Mucosa of rectum (tissue), 2 donors: ENCODE results near the gene OR52J3.

ENCODE experiments used
- H3K27ac ChIP-seq, 2 donors: one replicate each; pipeline ENCODE4 v1.7.0; 2013; ENCODE audit warnings: inconsistent platforms in 2 of 2, low read depth in 2 of 2, low read length in 2 of 2
- H3K27me3 ChIP-seq, 2 donors: one replicate each; pipeline ENCODE4 v1.7.0; 2013; ENCODE audit warnings: low read length in 2 of 2; ENCODE audit not compliant: control insufficient read depth in 2 of 2, insufficient read depth in 2 of 2
- H3K36me3 ChIP-seq, 2 donors: one replicate each; pipeline ENCODE4 v1.7.0; 2013; ENCODE audit warnings: low read length in 2 of 2; ENCODE audit not compliant: control insufficient read depth in 2 of 2, insufficient read depth in 2 of 2
- H3K4me1 ChIP-seq, 2 donors: one replicate each; pipeline ENCODE4 v1.7.0; 2013; ENCODE audit warnings: low read length in 2 of 2, mild to moderate bottlenecking in 1 of 2; ENCODE audit not compliant: control insufficient read depth in 2 of 2, insufficient read depth in 2 of 2
- H3K4me3 ChIP-seq, 2 donors: one replicate each; pipeline ENCODE4 v1.7.0; 2013; ENCODE audit warnings: low read length in 2 of 2
- H3K9ac ChIP-seq, 2 donors: one replicate each; pipeline ENCODE4 v1.7.0; 2013; ENCODE audit warnings: low read length in 2 of 2, low read depth in 1 of 2, mild to moderate bottlenecking in 1 of 2
- H3K9me3 ChIP-seq, 2 donors: one replicate each; pipeline ENCODE4 v1.7.0; 2013; ENCODE audit warnings: low read length in 2 of 2; ENCODE audit not compliant: control insufficient read depth in 2 of 2
- donor health status: healthy.
- donor health status: Normal muscosa, but diverticular disease.

OR52J3 gene

GRCh38 chr11:5046226-5046625, at the start of gene OR52J3:
TSS of gene OR52J3 (plus strand) at chr11:5046526. CDS start at chr11:5046526, 0 bp downstream.
- no peaks in the 10 kb centered on the region for H3K4me1 ChIP-seq
- H3K36me3 ChIP-seq: no peaks in the 10 kb centered on the region
- H3K9me3 ChIP-seq: no peaks in the 10 kb centered on the region
- no peaks in the 10 kb centered on the region for H3K27me3 ChIP-seq
- H3K4me3 ChIP-seq: no peak within 1 kb of the TSS
- H3K27ac ChIP-seq: no peak within 1 kb of the TSS
- H3K9ac ChIP-seq: no peak within 1 kb of the TSS

- H3K4me3 ChIP-seq: no peak overlapping the region
Measured at GRCh38 chr11:5004424-5005274, 41.7 kb upstream of the OR52J3 start.

GRCh38 chr11:5007561-5007960, 38.8 kb upstream of the OR52J3 start:
- H3K9me3 ChIP-seq: no peaks in the 10 kb centered on the region
- no peaks in the 10 kb centered on the region for H3K36me3 ChIP-seq
- H3K9ac ChIP-seq: no peak overlapping the region
- H3K27ac ChIP-seq: no peak overlapping the region
- H3K27me3 ChIP-seq: no peaks in the 10 kb centered on the region
- H3K4me3 ChIP-seq: no peak overlapping the region
- H3K4me1 ChIP-seq: no peaks in the 10 kb centered on the region

More at GRCh38 chr11:5004424-5005274, 41.7 kb upstream of the OR52J3 start:
- Histone ChIP-seq H3K36me3 (no peaks in the 10 kb centered on the region), H3K4me1 (no peaks in the 10 kb centered on the region), H3K27ac (no peak overlapping the region), H3K9me3 (no peaks in the 10 kb centered on the region), H3K9ac (no peak overlapping the region), H3K27me3 (no peaks in the 10 kb centered on the region)

GRCh38 chr11:5011254-5011653, 35.1 kb upstream of the OR52J3 start:
- Histone ChIP-seq H3K27me3 (no peaks in the 10 kb centered on the region), H3K4me3 (no peak overlapping the region), H3K36me3 (no peaks in the 10 kb centered on the region), H3K9me3 (no peaks in the 10 kb centered on the region), H3K27ac (no peak overlapping the region), H3K9ac (no peak overlapping the region), H3K4me1 (no peaks in the 10 kb centered on the region)

- H3K4me3 ChIP-seq: no peak overlapping the region
- H3K36me3 ChIP-seq: no peaks in the 10 kb centered on the region
- H3K9me3 ChIP-seq: no peaks in the 10 kb centered on the region
- H3K4me1 ChIP-seq: no peaks in the 10 kb centered on the region
- H3K27me3 ChIP-seq: no peaks in the 10 kb centered on the region
- H3K9ac ChIP-seq: no peak overlapping the region
- no peak overlapping the region for H3K27ac ChIP-seq
Measured at GRCh38 chr11:5013012-5013411, 33.3 kb upstream of the OR52J3 start.

GRCh38 chr11:5021996-5022395, 24.3 kb upstream of the OR52J3 start:
- H3K4me3 ChIP-seq: no peak overlapping the region
- H3K27ac ChIP-seq: no peak overlapping the region
- H3K27me3 ChIP-seq: no peaks in the 10 kb centered on the region
- H3K36me3 ChIP-seq: no peaks in the 10 kb centered on the region
- H3K9ac ChIP-seq: no peak overlapping the region
- no peaks in the 10 kb centered on the region for H3K4me1 ChIP-seq
- H3K9me3 ChIP-seq: peaks cover 0 to 3% of the 10 kb centered on the region in 2 donors

- no peaks in the 10 kb centered on the region for H3K27me3 ChIP-seq
- H3K9ac ChIP-seq: no peak overlapping the region
- no peak overlapping the region for H3K27ac ChIP-seq
- H3K4me3 ChIP-seq: no peak overlapping the region
- H3K9me3 ChIP-seq: no peaks in the 10 kb centered on the region
- no peaks in the 10 kb centered on the region for H3K36me3 ChIP-seq
- no peaks in the 10 kb centered on the region for H3K4me1 ChIP-seq
Measured at GRCh38 chr11:5036669-5037068, 9.7 kb upstream of the OR52J3 start.

GRCh38 chr11:5037926-5038325, 8.4 kb upstream of the OR52J3 start:
- Histone ChIP-seq H3K27me3 (no peaks in the 10 kb centered on the region), H3K9ac (no peak overlapping the region), H3K27ac (no peak overlapping the region), H3K4me3 (no peak overlapping the region), H3K9me3 (no peaks in the 10 kb centered on the region), H3K4me1 (no peaks in the 10 kb centered on the region), H3K36me3 (no peaks in the 10 kb centered on the region)

- no peaks in the 10 kb centered on the region for H3K27me3 ChIP-seq
- no peaks in the 10 kb centered on the region for H3K4me1 ChIP-seq
Measured at GRCh38 chr11:5038341-5038740, 8.0 kb upstream of the OR52J3 start.

GRCh38 chr11:5040876-5041275, 5.5 kb upstream of the OR52J3 start:
- Histone ChIP-seq H3K36me3 (no peaks in the 10 kb centered on the region), H3K27me3 (no peaks in the 10 kb centered on the region), H3K9me3 (no peaks in the 10 kb centered on the region), H3K4me1 (no peaks in the 10 kb centered on the region), H3K4me3 (no peak overlapping the region), H3K9ac (no peak overlapping the region), H3K27ac (no peak overlapping the region)

More at GRCh38 chr11:5038341-5038740, 8.0 kb upstream of the OR52J3 start:
- Histone ChIP-seq H3K9me3 (no peaks in the 10 kb centered on the region), H3K36me3 (no peaks in the 10 kb centered on the region), H3K4me3 (no peak overlapping the region), H3K9ac (no peak overlapping the region), H3K27ac (no peak overlapping the region)
